ENCODE measurements around the gene OBP2A. TPM values are rescaled to one million over a fixed set of nuclear protein-coding genes. Genes with fewer than 3 reads are reported as not detected.

OBP2A gene
- total and polyA plus RNA-seq, 12 donors, result not detected

DNA sequence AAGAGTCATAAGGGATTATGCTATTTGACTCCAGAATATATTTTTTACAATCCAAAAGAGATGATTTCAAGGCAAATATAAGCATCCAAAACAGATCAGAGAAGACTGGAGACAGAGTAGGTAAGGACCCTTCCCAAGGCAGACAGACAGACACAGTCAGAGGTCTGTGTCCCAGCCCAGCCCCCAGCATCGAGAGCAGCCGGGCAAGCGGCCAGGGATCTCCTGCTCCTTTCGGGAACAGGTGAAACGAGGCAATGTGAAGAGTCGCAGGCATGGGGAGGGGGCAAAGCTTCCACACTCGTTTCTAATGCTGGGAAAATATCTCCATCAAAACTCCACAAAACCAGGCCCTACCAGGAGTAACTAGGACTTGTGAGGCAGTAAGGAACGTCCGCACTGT is 21.4 kb downstream of the OBP2A start:
- Histone ChIP-seq H3K36me3 (no peaks in the 10 kb centered on the region), H3K27ac (no peak overlapping the region), H3K9me3 (peaks cover 0 to 18% (median 10%) of the 10 kb centered on the region in 11 donors), H3K27me3 (peaks cover 0 to 28% (median 21%) of the 10 kb centered on the region in 7 donors), H3K4me1 (no peaks in the 10 kb centered on the region), H3K4me3 (no peak overlapping the region)
- WGBS, 2 donors, result 62 to 65% methylated on average over 9 of the region's 9 CpGs
- DNase-seq (no peak), ATAC-seq (no peak)
- intact Hi-C loops (cut with DNase I), result no loop called here
- TF ChIP-seq, protein P1, sequence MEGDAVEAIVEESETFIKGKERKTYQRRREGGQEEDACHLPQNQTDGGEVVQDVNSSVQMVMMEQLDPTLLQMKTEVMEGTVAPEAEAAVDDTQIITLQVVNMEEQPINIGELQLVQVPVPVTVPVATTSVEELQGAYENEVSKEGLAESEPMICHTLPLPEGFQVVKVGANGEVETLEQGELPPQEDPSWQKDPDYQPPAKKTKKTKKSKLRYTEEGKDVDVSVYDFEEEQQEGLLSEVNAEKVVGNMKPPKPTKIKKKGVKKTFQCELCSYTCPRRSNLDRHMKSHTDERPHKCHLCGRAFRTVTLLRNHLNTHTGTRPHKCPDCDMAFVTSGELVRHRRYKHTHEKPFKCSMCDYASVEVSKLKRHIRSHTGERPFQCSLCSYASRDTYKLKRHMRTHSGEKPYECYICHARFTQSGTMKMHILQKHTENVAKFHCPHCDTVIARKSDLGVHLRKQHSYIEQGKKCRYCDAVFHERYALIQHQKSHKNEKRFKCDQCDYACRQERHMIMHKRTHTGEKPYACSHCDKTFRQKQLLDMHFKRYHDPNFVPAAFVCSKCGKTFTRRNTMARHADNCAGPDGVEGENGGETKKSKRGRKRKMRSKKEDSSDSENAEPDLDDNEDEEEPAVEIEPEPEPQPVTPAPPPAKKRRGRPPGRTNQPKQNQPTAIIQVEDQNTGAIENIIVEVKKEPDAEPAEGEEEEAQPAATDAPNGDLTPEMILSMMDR (IDR thresholded peaks at IDR 0.05), result no peak

DNA sequence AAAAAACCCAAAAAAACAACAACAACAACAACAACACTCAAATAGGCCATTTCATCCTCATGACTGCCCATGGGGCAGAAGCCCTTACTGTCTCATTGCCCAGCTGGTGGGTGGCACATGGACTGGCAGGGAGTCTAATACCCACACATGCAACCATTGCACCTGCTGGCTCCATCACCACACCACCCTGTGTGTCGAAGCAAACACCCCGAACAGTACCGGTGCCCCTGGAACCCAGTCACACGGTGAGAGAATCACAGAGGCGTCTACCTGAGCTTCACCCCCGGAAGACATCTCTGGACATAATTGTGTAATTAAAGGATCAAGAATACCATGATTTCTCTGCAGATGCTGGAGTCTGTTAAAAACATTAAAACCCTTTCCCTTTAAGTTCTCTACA is 22.1 kb downstream of the OBP2A start:
- intact Hi-C loops (cut with DNase I), result no loop called here
- DNase-seq (no peak), ATAC-seq (no peak)
- H3K27ac ChIP-seq, result no peak overlapping the region
- WGBS, 2 donors, result 94 to 98% methylated on average over 6 of the region's 6 CpGs
- H3K36me3 ChIP-seq, result no peaks in the 10 kb centered on the region
- no peaks in the 10 kb centered on the region for H3K4me1 ChIP-seq
- no peak overlapping the region for H3K4me3 ChIP-seq
- H3K9me3 ChIP-seq, result peaks cover 0 to 18% (median 10%) of the 10 kb centered on the region in 11 donors
- H3K27me3 ChIP-seq, result peaks cover 0 to 28% (median 21%) of the 10 kb centered on the region in 7 donors
- TF ChIP-seq, protein P1 (IDR thresholded peaks at IDR 0.05), result no peak

DNA sequence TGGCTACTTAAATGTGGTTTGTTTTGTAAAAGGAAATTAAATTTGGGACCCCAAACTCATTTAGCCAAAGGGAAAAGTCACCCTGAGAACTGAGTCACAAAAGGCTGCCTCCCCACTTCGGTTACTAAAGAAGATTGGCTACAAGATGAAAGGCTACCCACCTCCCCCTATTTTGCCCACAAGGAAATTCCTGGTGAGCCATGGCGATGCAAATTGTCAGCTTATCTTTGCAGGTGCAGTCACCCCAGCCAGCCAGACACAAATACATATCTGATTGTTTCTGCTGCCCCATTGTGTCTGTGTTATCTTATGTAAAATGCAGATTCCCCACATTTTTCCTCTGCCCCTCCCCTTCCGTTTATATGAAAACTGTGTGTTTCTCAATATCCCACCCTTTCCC is 24.5 kb downstream of the OBP2A start:
- Histone ChIP-seq H3K27ac (no peak overlapping the region), H3K36me3 (no peaks in the 10 kb centered on the region), H3K4me1 (no peaks in the 10 kb centered on the region), H3K9me3 (peaks cover 0 to 18% (median 10%) of the 10 kb centered on the region in 11 donors), H3K4me3 (no peak overlapping the region), H3K27me3 (peaks cover 0 to 33% (median 17%) of the 10 kb centered on the region in 7 donors)
- 43 to 48% methylated on average over 3 of the region's 3 CpGs for WGBS, 2 donors
- no peak for DNase-seq
- TF ChIP-seq, protein P1 (IDR thresholded peaks at IDR 0.05), result no peak
- no peak for ATAC-seq
- intact Hi-C loops (cut with DNase I), result no loop called here

DNA sequence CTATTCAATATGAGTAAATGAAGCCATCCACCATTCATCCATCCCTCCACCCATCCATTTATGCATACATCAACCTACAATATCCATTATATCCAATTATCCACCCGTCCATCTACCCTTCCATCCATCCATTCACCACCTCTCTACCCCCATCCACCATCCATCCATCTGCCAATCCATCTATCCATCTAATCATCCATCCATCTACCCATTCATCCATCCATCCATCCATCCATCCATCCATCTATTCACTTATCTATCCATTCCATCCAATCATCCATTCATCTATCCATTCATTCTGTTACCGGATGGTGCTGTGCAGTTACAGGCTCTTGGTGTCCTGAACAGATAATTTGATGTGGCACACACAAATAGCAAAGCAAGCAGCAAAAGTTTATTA is 26.3 kb downstream of the OBP2A start:
- WGBS, 2 donors, result 80 to 88% methylated on average over 2 of the region's 2 CpGs
- peaks cover 0 to 31% (median 9%) of the 10 kb centered on the region in 7 donors for H3K27me3 ChIP-seq
- TF ChIP-seq, protein P1 (IDR thresholded peaks at IDR 0.05), result no peak
- H3K27ac ChIP-seq, result no peak overlapping the region
- H3K36me3 ChIP-seq, result no peaks in the 10 kb centered on the region
- ATAC-seq, result no peak
- no peak overlapping the region for H3K4me3 ChIP-seq
- H3K9me3 ChIP-seq, result peaks cover 0 to 18% (median 10%) of the 10 kb centered on the region in 11 donors
- H3K4me1 ChIP-seq, result no peaks in the 10 kb centered on the region
- no peak for DNase-seq
- intact Hi-C loops (cut with DNase I), result no loop called here
